A549 treated with Mapracorat at 1 μM for 4 hours (cell line): ENCODE results near the gene RETN. TPM values are rescaled to one million over a fixed set of nuclear protein-coding genes. Genes with fewer than 3 reads are reported as not detected.

Source experiments
- total RNA-seq: library from RNA; stranded (reverse); fragments of 200-300 nt; extraction: Qiagen RNA extraction; gene quantifications from 5 replicates; pipeline ENCODE4 v1.2.3, GENCODE V29; 2022

The RETN gene, protein sequence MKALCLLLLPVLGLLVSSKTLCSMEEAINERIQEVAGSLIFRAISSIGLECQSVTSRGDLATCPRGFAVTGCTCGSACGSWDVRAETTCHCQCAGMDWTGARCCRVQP
- not detected in 5 replicates for total RNA-seq

GRCh38 chr19:7668842-7669241 is at the start of gene RETN:
TSS of gene RETN (plus strand) at chr19:7669049. CDS start at chr19:7669327, 278 bp downstream.

DNA sequence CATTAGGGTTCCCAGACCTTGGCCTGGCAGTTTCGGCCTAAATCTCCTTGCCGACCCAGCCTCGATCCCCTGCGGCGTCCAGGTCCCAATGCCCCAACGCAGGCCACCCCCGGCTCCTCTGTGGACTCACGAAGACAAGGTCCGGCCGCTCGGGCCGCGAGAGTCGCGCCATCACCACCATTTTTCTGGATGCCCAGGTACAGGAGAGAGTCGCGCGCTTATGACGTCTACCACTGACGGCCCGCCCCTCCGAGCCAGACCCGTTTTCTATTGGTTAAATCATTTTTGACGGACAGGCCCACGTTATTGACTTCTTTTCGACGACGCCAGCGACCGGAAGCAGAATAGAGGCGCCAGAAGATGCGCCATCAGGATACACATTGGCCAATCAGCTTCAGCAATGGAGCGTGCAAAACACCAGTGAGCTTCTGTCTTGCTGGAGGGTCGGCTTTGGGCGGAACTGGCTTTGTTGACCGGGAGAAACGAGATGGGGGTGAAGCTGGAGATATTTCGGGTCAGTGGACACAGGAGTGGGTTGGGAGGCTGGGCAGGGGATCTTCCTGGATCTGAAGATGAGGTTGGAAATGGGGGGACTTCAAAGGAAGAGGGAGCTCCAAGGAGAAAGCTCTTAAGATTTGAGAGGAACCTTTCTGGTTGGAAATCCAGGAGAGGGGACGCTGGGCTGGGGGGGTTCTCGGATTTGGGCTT is 39.3 kb upstream of the RETN start, which contains the start of the genes PET100 and XAB2:
PET100 (plus strand) TSS at position 447 of the 708 bp plus-strand sequence; CDS start at position 488, 41 bp downstream.
XAB2 (minus strand) TSS at position 199 of the 708 bp plus-strand sequence; CDS start at position 181, 18 bp downstream.

GRCh38 chr19:7633698-7634097 is 35.2 kb upstream of the RETN start, which contains the start of gene PCP2:
TSS of gene PCP2 (minus strand) at chr19:7633719. CDS start at chr19:7633457, 262 bp downstream.

DNA sequence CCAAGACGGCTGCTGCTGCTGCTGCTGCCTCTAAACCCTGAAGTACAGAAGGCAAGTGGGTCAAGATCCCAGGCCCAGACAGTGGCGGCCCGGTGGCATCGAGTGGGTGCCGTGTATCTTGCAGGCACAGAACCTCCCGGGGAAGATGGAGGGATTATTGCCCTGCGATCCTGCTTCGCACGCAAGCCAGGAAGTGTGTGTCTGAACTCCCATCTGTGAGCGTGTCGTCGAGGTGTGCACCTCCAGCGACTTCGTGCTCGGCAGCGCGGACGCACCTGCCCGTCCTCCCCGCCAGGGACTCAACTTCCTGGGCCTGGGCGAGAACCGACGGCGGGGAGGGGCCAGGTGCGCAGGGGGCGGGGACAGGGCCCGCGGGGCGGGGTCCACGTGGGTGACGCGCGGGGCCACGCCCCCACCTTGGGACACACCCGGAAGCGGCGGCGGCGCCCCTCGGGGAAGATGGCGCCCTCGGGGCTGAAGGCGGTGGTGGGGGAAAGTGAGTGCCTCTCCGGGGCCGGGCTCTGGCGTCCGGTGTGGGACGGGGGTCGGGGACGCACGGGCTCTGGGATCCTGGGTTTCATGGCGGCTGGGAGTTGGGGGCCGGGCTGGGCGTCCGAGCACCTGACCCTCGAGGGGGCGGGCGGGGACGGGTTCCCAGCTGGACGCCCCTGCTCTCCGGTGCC is 32.0 kb upstream of the RETN start, which contains the start of gene STXBP2:
STXBP2 (plus strand) TSS at position 420 of the 683 bp plus-strand sequence; CDS start at position 460, 40 bp downstream.

DNA sequence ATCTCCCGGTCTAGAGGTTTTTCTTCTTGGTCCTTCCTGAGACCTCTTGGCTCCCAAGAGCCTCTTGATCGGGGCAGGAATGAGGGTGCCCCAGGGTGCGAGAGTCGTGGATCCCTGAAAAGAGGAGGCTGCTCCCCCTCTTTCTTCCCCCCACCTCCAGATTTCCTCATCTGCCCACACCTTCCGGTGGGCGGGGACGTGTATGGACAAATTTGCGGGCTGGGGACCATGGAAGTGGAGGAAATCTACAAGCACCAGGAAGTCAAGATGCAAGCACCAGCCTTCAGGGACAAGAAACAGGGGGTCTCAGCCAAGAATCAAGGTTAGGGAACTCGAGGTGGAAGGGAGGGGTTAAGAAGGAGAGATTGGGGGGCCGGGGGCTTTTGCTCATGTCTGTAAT is 8.0 kb downstream of the RETN start, which contains the start of gene MCEMP1:
MCEMP1 (plus strand) TSS at position 237 of the 400 bp plus-strand sequence; CDS start at position 268, 31 bp downstream.

GRCh38 chr19:7680606-7681339 is 11.9 kb downstream of the RETN start, which contains the start of gene TRAPPC5:
TSS of gene TRAPPC5 (plus strand) at chr19:7680833. CDS start at chr19:7682254, 1,421 bp downstream.

GRCh38 chr19:7701654-7702457 is 33.0 kb downstream of the RETN start, which contains the start of gene FCER2:
TSS of gene FCER2 (minus strand) at chr19:7702131. CDS start at chr19:7699760, 2,371 bp downstream.

Other genes with a start within 250 kb of the RETN start
- 1.3 to 2.6 TPM (median 1.6 TPM) in 5 replicates for gene PEX11G, start 180.0 kb upstream of the RETN start, total RNA-seq
- gene ZNF358, start 152.9 kb upstream of the RETN start, total RNA-seq, result 16.4 to 21.2 TPM (median 18.2 TPM) in 5 replicates
- gene MCOLN1, start 146.4 kb upstream of the RETN start, total RNA-seq, result 8.9 to 13.5 TPM (median 11.5 TPM) in 5 replicates
- 23.0 to 39.6 TPM (median 34.5 TPM) in 5 replicates for gene PNPLA6, start 133.3 kb upstream of the RETN start, total RNA-seq
- gene CAMSAP3, start 73.2 kb upstream of the RETN start, total RNA-seq, result 4.0 to 6.3 TPM (median 5.3 TPM) in 5 replicates
- 21.5 to 26.3 TPM (median 25.6 TPM) in 5 replicates for gene XAB2, start 39.5 kb upstream of the RETN start, total RNA-seq
- 46.3 to 68.9 TPM (median 59.4 TPM) in 5 replicates for gene PET100, start 39.3 kb upstream of the RETN start, total RNA-seq
- not detected in 5 replicates for gene PCP2, start 35.3 kb upstream of the RETN start, total RNA-seq
- gene STXBP2, start 31.9 kb upstream of the RETN start, total RNA-seq, result 31.0 to 45.2 TPM (median 40.0 TPM) in 5 replicates
- not detected in 5 replicates for gene MCEMP1, start 8.0 kb downstream of the RETN start, total RNA-seq
- gene TRAPPC5, start 11.8 kb downstream of the RETN start, total RNA-seq, result 45.4 to 107 TPM (median 106 TPM) in 5 replicates
- not detected in 5 replicates for gene FCER2, start 33.1 kb downstream of the RETN start, total RNA-seq
- gene CLEC4G, start 63.1 kb downstream of the RETN start, total RNA-seq, result not detected in 5 replicates
- not detected in 5 replicates for gene CD209, start 78.5 kb downstream of the RETN start, total RNA-seq
- not detected in 5 replicates for gene CLEC4M, start 94.2 kb downstream of the RETN start, total RNA-seq
- gene EVI5L, start 161.2 kb downstream of the RETN start, total RNA-seq, result 1.1 to 1.9 TPM (median 1.8 TPM) in 5 replicates
- gene PRR36, start 205.3 kb downstream of the RETN start, total RNA-seq, result 0.19 to 0.46 TPM (median 0.39 TPM) in 5 replicates
- gene LRRC8E, start 219.5 kb downstream of the RETN start, total RNA-seq, result 5.4 to 6.4 TPM (median 6.0 TPM) in 5 replicates
- gene MAP2K7, start 234.8 kb downstream of the RETN start, total RNA-seq, result 10.6 to 15.8 TPM (median 15.4 TPM) in 5 replicates
- 0.42 to 2.8 TPM (median 1.8 TPM) in 5 replicates for gene TGFBR3L, start 245.8 kb downstream of the RETN start, total RNA-seq